Activated effector memory CD4-positive, alpha-beta T cell treated with Interleukin-2 at 50 U/mL for 16 hours (primary cell): ENCODE measurements around the gene CLCF1.
"Not testable (repeated sequence)": the region's sequence is repeated elsewhere in the genome, so short reads cannot be mapped to it uniquely, and the experiment has no call there.

Source experiments
- DNase-seq: peaks from one replicate; pipeline ENCODE4 v3.0.0-alpha.2; 2020

CLCF1 gene

DNA sequence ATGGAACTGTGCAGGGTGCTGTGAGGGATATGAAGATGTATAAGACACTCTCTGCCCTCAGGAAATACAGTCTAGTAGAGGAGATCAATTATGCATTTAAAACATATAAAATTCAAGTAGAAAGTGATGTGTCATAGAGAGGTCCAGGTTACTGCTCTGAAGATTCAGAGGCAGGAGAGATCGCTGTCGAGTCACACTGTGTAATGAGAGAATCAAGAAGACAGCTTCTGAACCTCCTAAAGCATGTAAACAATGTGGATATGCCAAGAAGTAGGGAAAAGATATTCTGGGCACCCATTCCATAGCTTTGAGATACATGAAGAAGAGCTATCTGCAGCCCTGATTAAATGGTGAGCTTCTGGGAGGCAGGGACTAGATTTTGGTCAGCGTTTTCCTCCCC lies 53.4 kb downstream of the CLCF1 start:
- DNase-seq = no peak

DNA sequence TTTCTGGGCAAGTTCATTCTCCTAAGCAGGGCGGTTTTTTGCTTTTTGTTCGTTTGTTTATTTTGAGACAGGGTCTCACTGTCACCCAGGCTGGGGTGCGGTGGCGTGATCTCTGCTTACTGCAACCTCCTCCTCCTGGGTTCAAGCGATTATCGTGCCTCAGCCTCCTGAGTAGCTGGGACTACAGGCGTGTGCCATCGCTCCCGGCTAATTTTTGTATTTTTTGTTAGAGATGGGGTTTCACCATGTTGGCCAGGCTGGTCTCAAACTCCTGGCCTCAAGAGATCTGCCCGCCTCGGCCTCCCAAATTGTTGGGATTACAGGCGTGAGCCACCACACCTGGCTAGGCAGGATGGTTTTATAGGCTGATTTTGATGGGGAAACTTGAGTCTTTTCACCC lies 54.5 kb downstream of the CLCF1 start:
- not testable (repeated sequence) for DNase-seq

- DNase-seq = no peak
Observed at GRCh38 chr11:67317888-67318555, 55.4 kb downstream of the CLCF1 start.

DNA sequence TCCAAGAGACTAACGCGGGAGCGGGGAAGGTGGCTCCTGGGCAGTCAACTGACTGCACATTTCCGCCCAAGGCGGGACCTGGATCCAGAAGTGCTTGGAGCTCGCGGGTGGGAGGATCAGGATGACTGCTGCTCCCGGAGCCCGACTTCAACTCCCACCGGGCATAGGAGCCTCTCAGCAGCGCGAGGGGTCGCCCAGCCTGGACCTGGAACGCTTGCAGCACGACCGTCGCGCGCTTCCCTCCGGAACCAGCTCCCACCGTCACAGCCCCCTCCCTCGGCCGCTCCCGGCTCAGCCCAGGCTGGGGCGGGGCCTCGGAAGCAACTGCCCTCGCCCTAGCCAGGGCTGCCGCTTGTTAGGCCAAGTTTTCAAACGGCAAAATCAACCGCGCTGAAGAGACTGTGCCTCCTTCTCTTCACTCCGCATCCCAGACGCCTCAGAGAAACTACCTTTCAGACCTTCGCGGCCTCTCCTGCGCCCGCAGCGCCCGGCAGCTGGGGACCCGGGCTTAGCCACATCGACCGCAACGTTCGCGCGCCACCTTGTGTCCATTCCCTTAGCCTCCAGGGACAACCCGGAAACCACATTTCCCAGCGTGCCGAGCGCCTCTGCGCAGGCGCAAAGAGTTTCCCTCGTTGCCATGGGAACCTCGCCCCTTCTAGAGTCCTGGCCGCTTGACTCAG lies 56.1 kb downstream of the CLCF1 start:
- DNase-seq = peak; percentile 97

DNA sequence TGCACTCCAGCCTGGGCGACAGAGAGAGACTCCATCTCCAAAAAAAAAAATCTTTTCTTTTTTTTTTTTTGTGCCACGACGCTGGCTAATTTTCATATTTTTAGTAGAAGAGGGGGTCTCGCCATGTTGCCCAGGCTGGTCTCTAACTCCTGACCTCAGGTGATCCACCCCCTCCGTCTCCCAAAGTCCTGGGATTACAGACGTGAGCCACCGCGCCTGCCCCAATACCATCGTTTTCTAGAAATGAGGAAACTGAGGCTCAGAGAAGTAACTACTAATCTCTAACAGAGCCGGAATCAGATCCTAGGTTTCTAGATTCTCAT lies 56.6 kb downstream of the CLCF1 start:
- no peak for DNase-seq

GRCh38 chr11:67315325-67315909 lies 58.0 kb downstream of the CLCF1 start:
- DNase-seq = no peak

DNA sequence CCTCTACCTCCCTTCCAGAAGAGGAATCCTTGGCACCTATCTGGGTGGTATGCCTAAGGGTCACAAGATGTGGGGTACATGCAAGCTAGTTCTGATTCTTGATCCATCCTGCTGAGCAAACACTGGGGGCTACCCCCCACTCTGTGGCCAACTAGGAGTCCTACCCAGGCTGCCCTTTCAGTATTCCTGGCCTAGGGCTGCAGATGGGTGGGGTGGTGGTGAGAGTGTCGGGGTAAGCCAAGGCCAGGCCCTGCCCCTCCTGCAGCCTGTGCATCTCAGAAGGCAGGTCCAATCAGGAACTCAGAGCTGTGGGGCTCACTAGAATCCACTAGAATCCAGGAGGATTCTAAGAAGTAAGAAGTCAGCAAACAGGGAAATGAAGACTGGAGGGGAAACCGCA lies 59.2 kb downstream of the CLCF1 start:
- DNase-seq = no peak
